ENCODE results near the gene DRP2. TPM values are rescaled to one million over a fixed set of nuclear protein-coding genes. Genes with fewer than 3 reads are reported as not detected.
A peak's percentile ranks its signal among the peaks of the same experiment; 100 is the strongest.
"Not testable (repeated sequence)": the region's sequence is repeated elsewhere in the genome, so short reads cannot be mapped to it uniquely, and the experiment has no call there.

Gene DRP2
- total RNA-seq, 1 donor from 2014 or later: 0.14 TPM

GRCh38 chrX:101290957-101291603, 71.5 kb downstream of the DRP2 start, which contains the start of gene TAF7L:
Gene TAF7L (minus strand): TSS chrX:101291334. CDS start chrX:101287543, 3,791 bp downstream.
- Histone ChIP-seq H3K27ac (replicated peaks) (no peak within 1 kb of the TSS), H3K4me3 (peak within 1 kb of the TSS; percentile 46), H3K27me3 (ENCODE audit: low read depth) (peaks cover 16% of the 10 kb centered on the region), H3K9me3 (replicated peaks) (no peaks in the 10 kb centered on the region), H3K4me1 (no peaks in the 10 kb centered on the region), H3K36me3 (no peaks in the 10 kb centered on the region)
- DNase-seq: no peak
- intact Hi-C loops (cut with micrococcal nuclease): no loop called here
- no peak for TF ChIP-seq CTCF (IDR thresholded peaks at IDR 0.05; ENCODE audit: borderline replicate concordance)

DNA sequence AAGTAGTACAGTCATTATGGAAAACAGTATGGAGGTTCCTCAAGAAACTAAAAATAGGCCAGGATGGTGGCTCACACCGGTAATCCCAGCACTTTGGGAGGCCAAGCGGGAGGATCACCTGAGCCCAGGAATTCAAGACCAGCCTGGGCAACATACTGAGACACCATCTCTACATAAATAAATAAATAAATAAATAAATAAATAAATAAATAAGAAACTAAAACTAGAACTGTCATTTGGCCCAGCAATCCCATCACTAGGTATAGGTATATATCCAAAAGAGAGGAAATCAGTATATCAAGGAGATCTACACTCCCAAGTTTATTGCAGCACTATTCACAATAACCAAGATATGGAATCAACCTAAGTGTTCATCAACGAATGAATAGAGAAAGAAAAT, 76.0 kb downstream of the DRP2 start:
- H3K27ac ChIP-seq (replicated peaks); H3K9me3 ChIP-seq (replicated peaks); DNase-seq; H3K4me1 ChIP-seq; H3K36me3 ChIP-seq; H3K4me3 ChIP-seq; intact Hi-C loops (cut with micrococcal nuclease): not testable (repeated sequence)
- peaks cover 13% of the 10 kb centered on the region for H3K27me3 ChIP-seq (ENCODE audit: low read depth)

DNA sequence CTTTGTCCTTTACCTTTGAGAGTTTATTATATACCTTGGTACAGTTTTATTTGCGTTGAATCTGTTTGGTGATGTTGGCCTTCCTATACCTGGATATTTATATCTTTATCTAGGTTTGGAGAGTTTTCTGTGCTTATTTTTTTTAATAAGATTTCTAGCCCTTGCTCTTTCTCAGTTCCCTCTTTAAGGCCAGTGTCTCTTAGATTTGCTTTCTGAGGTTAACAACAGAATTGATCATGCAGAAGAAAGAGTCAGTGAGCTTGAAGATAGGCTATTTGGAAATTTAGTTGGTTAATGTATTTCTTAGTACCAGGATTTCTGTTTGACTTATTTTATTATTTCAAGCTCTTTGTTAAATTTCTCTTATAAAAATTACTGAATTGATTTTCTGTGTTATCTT, 84.2 kb downstream of the DRP2 start:
- no peak for TF ChIP-seq CTCF (IDR thresholded peaks at IDR 0.05; ENCODE audit: borderline replicate concordance)
- H3K4me1 ChIP-seq: no peaks in the 10 kb centered on the region
- H3K9me3 ChIP-seq (replicated peaks): no peaks in the 10 kb centered on the region
- H3K4me3 ChIP-seq: no peak overlapping the region
- H3K27ac ChIP-seq (replicated peaks): no peak overlapping the region
- no peaks in the 10 kb centered on the region for H3K36me3 ChIP-seq
- no peak for DNase-seq
- intact Hi-C loops (cut with micrococcal nuclease): no loop called here
- no peaks in the 10 kb centered on the region for H3K27me3 ChIP-seq (ENCODE audit: low read depth)

Other genes starting within 250 kb of the DRP2 start
- 17.3 TPM for gene TRMT2B, start 167.7 kb upstream of the DRP2 start, total RNA-seq
- gene TMEM35A, start 140.9 kb upstream of the DRP2 start, total RNA-seq: not detected
- gene CENPI, start 121.6 kb upstream of the DRP2 start, total RNA-seq: 0.27 TPM
- gene TAF7L, start 71.5 kb downstream of the DRP2 start, total RNA-seq: 0.08 TPM
- gene TIMM8A, start 129.0 kb downstream of the DRP2 start, total RNA-seq: 24.8 TPM
- gene BTK, start 166.4 kb downstream of the DRP2 start, total RNA-seq: 1.3 TPM
- 86.9 TPM for gene RPL36A, start 171.2 kb downstream of the DRP2 start, total RNA-seq
- 10.8 TPM for gene GLA, start 188.1 kb downstream of the DRP2 start, total RNA-seq
- 51.4 TPM for gene HNRNPH2, start 188.4 kb downstream of the DRP2 start, total RNA-seq